Tibial artery (tissue), 4 donors: ENCODE data around the gene LKAAEAR1.
"Not testable (repeated sequence)": the region's sequence is repeated elsewhere in the genome, so short reads cannot be mapped to it uniquely, and the experiment has no call there.

Source experiments
- DNase-seq, 2 donors: peaks; one replicate each; pipeline ENCODE4 v3.0.0-alpha.2; 2019
- H3K27ac ChIP-seq, 2 donors: fragments of 200-600 bp; sonication (generic) in 1 of 2; 1 replicate in 1 of 2; 2 replicates in 1 of 2; pipeline ENCODE4 v1.5.1; 2018 to 2019; ENCODE audit warnings: mild to moderate bottlenecking in 1 of 2
- H3K27me3 ChIP-seq, 2 donors: fragments of 200-600 bp; sonication (generic) in 1 of 2; one replicate each; pipeline versions ENCODE4 v1.5.1 to v1.6.0; 2016 to 2019
- H3K36me3 ChIP-seq, 3 donors: fragments of 200-600 bp; sonication (generic) in 2 of 3; one replicate each; pipeline ENCODE4 v1.5.1; 2016 to 2019; ENCODE audit warnings: mild to moderate bottlenecking in 2 of 3
- H3K4me1 ChIP-seq, 4 donors: fragments of 200-600 bp; sonication (generic) in 2 of 4; 1 replicate in 3 of 4; 2 replicates in 1 of 4; pipeline ENCODE4 v1.5.1; 2016 to 2019
- H3K4me3 ChIP-seq, 2 donors: fragments of 200-600 bp; sonication (generic) in 1 of 2; 1 replicate in 1 of 2; 2 replicates in 1 of 2; pipeline ENCODE4 v1.5.1; 2018 to 2019; ENCODE audit warnings: mild to moderate bottlenecking in 2 of 2
- H3K9me3 ChIP-seq, 3 donors: fragments of 200-600 bp; sonication (generic) in 1 of 3; one replicate each; pipeline ENCODE4 v1.5.1; 2016 to 2019
- CTCF ChIP-seq, 2 experiments: fragments of 200-600 bp in 1 of 2; fragments of 450-650 bp in 1 of 2; IDR thresholded peaks; one replicate each; pipeline ENCODE4 v1.5.1; 2017 to 2019; ENCODE audit warnings: antibody characterized with exemption in 2 of 2, mild to moderate bottlenecking in 1 of 2, moderate library complexity in 1 of 2
- intact Hi-C: fragments of 100-400 bp; cut with DNase I; formaldehyde crosslinking; loops from one replicate; pipeline ENCODE4 v1.15.0; 2023; ENCODE audit warnings: low total_unique reads

The LKAAEAR1 gene

GRCh38 chr20:64090165-64090564 is 6.0 kb upstream of the LKAAEAR1 start:
- Histone ChIP-seq H3K4me3 (no peak overlapping the region), H3K27ac (no peak overlapping the region), H3K9me3 (no peaks in the 10 kb centered on the region), H3K27me3 (peaks cover 0 to 31% of the 10 kb centered on the region in 2 donors), H3K4me1 (peaks cover 0 to under 1% (median 0%) of the 10 kb centered on the region in 4 donors), H3K36me3 (no peaks in the 10 kb centered on the region)
- intact Hi-C loops: no loop called here
- TF ChIP-seq CTCF (IDR thresholded peaks at IDR 0.05): no peak
- DNase-seq: no peak

GRCh38 chr20:64088586-64088985 is 4.4 kb upstream of the LKAAEAR1 start:
- H3K4me3 ChIP-seq, H3K27ac ChIP-seq, H3K36me3 ChIP-seq, DNase-seq, H3K9me3 ChIP-seq, intact Hi-C loops: not testable (repeated sequence)
- H3K4me1 ChIP-seq: peaks cover 0 to 16% (median 6%) of the 10 kb centered on the region in 4 donors
- H3K27me3 ChIP-seq: peaks cover 3 to 46% of the 10 kb centered on the region in 2 donors

- H3K4me3 ChIP-seq, H3K36me3 ChIP-seq, DNase-seq, H3K9me3 ChIP-seq, H3K27ac ChIP-seq, intact Hi-C loops: not testable (repeated sequence)
- Histone ChIP-seq H3K27me3 (peaks cover 3 to 50% of the 10 kb centered on the region in 2 donors), H3K4me1 (peaks cover 0 to 25% (median 13%) of the 10 kb centered on the region in 4 donors)
Observed at GRCh38 chr20:64087226-64087825, 3.1 kb upstream of the LKAAEAR1 start.

GRCh38 chr20:64086801-64087200 is 2.6 kb upstream of the LKAAEAR1 start:
- no peak for TF ChIP-seq CTCF (IDR thresholded peaks at IDR 0.05)
- H3K4me1 ChIP-seq: peaks cover 0 to 28% (median 13%) of the 10 kb centered on the region in 4 donors
- no peaks in the 10 kb centered on the region for H3K9me3 ChIP-seq
- no peak for DNase-seq
- no peak overlapping the region for H3K4me3 ChIP-seq
- H3K27me3 ChIP-seq: peaks cover 3 to 50% of the 10 kb centered on the region in 2 donors
- no peak overlapping the region for H3K27ac ChIP-seq
- no peaks in the 10 kb centered on the region for H3K36me3 ChIP-seq
- intact Hi-C loops: no loop called here

GRCh38 chr20:64084685-64085152 is 521 bp upstream of the LKAAEAR1 start:
- intact Hi-C loops: no loop called here
- H3K27me3 ChIP-seq: peaks cover 3 to 46% of the 10 kb centered on the region in 2 donors

GRCh38 chr20:64083378-64083803 is 807 bp downstream of the LKAAEAR1 start:
- Histone ChIP-seq H3K9me3 (no peaks in the 10 kb centered on the region), H3K4me3 (peak overlapping the region; percentile 46 to 57), H3K36me3 (no peaks in the 10 kb centered on the region), H3K27me3 (peaks cover 3 to 38% of the 10 kb centered on the region in 2 donors), H3K27ac (no peak overlapping the region), H3K4me1 (peaks cover 0 to 47% (median 25%) of the 10 kb centered on the region in 4 donors)
- intact Hi-C loops: no loop called here
- peak; percentile 41 to 48 for TF ChIP-seq CTCF (IDR thresholded peaks at IDR 0.05)
- no peak for DNase-seq

More at GRCh38 chr20:64084685-64085152, 521 bp upstream of the LKAAEAR1 start:
- no peak for DNase-seq
- H3K4me3 ChIP-seq: no peak overlapping the region
- no peaks in the 10 kb centered on the region for H3K36me3 ChIP-seq
- no peaks in the 10 kb centered on the region for H3K9me3 ChIP-seq
- H3K4me1 ChIP-seq: peaks cover 0 to 37% (median 15%) of the 10 kb centered on the region in 4 donors
- TF ChIP-seq CTCF (IDR thresholded peaks at IDR 0.05): no peak
- H3K27ac ChIP-seq: no peak overlapping the region
